Kidney glomerular epithelial cell (primary cell): ENCODE results near the gene CCL22.
"Not testable (repeated sequence)": the region's sequence is repeated elsewhere in the genome, so short reads cannot be mapped to it uniquely, and the experiment has no call there.

ENCODE experiments used
- DNase-seq: peaks from one replicate; lab custom pipeline; 2025; lab: John Stamatoyannopoulos, UW

The CCL22 gene

GRCh38 chr16:57395026-57395425, 36.4 kb downstream of the CCL22 start:
- no peak for DNase-seq

GRCh38 chr16:57396786-57397185, 38.2 kb downstream of the CCL22 start:
- no peak for DNase-seq

- not testable (repeated sequence) for DNase-seq
Observed at GRCh38 chr16:57397493-57397892, 38.9 kb downstream of the CCL22 start.

- DNase-seq = no peak
Observed at GRCh38 chr16:57401943-57402640, 43.5 kb downstream of the CCL22 start.

- no peak for DNase-seq
Observed at GRCh38 chr16:57403965-57404817, 45.6 kb downstream of the CCL22 start, which contains the start of gene CCL17. CCL17 (plus strand) TSS chr16:57404767; CDS start chr16:57413933, 9,166 bp downstream.

- no peak for DNase-seq
Observed at GRCh38 chr16:57405097-57405496, 46.5 kb downstream of the CCL22 start.

GRCh38 chr16:57406881-57407280, 48.3 kb downstream of the CCL22 start:
- no peak for DNase-seq

GRCh38 chr16:57407521-57408353, 49.2 kb downstream of the CCL22 start:
- DNase-seq = no peak

GRCh38 chr16:57409065-57409464, 50.5 kb downstream of the CCL22 start:
- DNase-seq = no peak

GRCh38 chr16:57409870-57410587, 51.4 kb downstream of the CCL22 start:
- no peak for DNase-seq

GRCh38 chr16:57411362-57411976, 52.9 kb downstream of the CCL22 start:
- DNase-seq = no peak

- no peak for DNase-seq
Observed at GRCh38 chr16:57412584-57412983, 54.0 kb downstream of the CCL22 start.

- DNase-seq = no peak
Observed at GRCh38 chr16:57413301-57413730, 54.7 kb downstream of the CCL22 start.

- no peak for DNase-seq
Observed at GRCh38 chr16:57413733-57414132, 55.1 kb downstream of the CCL22 start.
